Measurements from ENCODE around the gene PERP.
"Not testable (repeated sequence)": the region's sequence is repeated elsewhere in the genome, so short reads cannot be mapped to it uniquely, and the experiment has no call there.

Gene PERP

GRCh38 chr6:138107078-138107751 is at the start of gene PERP:
Gene PERP (minus strand): TSS chr6:138107419. CDS start chr6:138107340, 79 bp downstream.
- peak; percentile 16 for DNase-seq

GRCh38 chr6:138155443-138155842 is 48.2 kb upstream of the PERP start:
- DNase-seq = no peak

GRCh38 chr6:138146544-138146943 is 39.3 kb upstream of the PERP start:
- DNase-seq = no peak

- DNase-seq = no peak
Measured at GRCh38 chr6:138145402-138145801, 38.2 kb upstream of the PERP start.

GRCh38 chr6:138142806-138143205 is 35.6 kb upstream of the PERP start:
- DNase-seq = no peak

- no peak for DNase-seq
Measured at GRCh38 chr6:138129190-138129589, 22.0 kb upstream of the PERP start.

- DNase-seq = no peak
Measured at GRCh38 chr6:138128096-138128495, 20.9 kb upstream of the PERP start.

- no peak for DNase-seq
Measured at GRCh38 chr6:138124096-138124495, 16.9 kb upstream of the PERP start.

GRCh38 chr6:138119976-138120375 is 12.8 kb upstream of the PERP start:
- DNase-seq = no peak

- not testable (repeated sequence) for DNase-seq
Measured at GRCh38 chr6:138119229-138119628, 12.0 kb upstream of the PERP start.

GRCh38 chr6:138117376-138117914 is 10.2 kb upstream of the PERP start:
- DNase-seq = no peak

GRCh38 chr6:138116661-138116999 is 9.4 kb upstream of the PERP start:
- no peak for DNase-seq

GRCh38 chr6:138115877-138116660 is 8.8 kb upstream of the PERP start:
- DNase-seq = peak; percentile 8

GRCh38 chr6:138115201-138115600 is 8.0 kb upstream of the PERP start:
- no peak for DNase-seq

- DNase-seq = no peak
Measured at GRCh38 chr6:138113588-138114210, 6.5 kb upstream of the PERP start.

GRCh38 chr6:138110229-138110628 is 3.0 kb upstream of the PERP start:
- DNase-seq = no peak

- peak; percentile 57 for DNase-seq
Measured at GRCh38 chr6:138109042-138109997, 2.1 kb upstream of the PERP start.

GRCh38 chr6:138107752-138108592 is 753 bp upstream of the PERP start:
- DNase-seq = peak; percentile 11

GRCh38 chr6:138106665-138107077 is 548 bp downstream of the PERP start:
- DNase-seq = no peak

GRCh38 chr6:138105880-138106664 is 1.1 kb downstream of the PERP start:
- no peak for DNase-seq

- no peak for DNase-seq
Measured at GRCh38 chr6:138105446-138105845, 1.8 kb downstream of the PERP start.
